Esophagus muscularis mucosa (tissue), 3 donors: ENCODE data around the gene DPM1.

Experiments
- POLR2A ChIP-seq: fragments of 450-650 bp; IDR thresholded peaks from one replicate; pipeline ENCODE4 v1.6.1; 2017; ENCODE audit warnings: antibody characterized with exemption, moderate library complexity, mild to moderate bottlenecking, low read depth
- POLR2AphosphoS5 ChIP-seq, 2 donors: sonication (generic); formaldehyde crosslinking; IDR thresholded peaks; one replicate each; pipeline ENCODE4 v1.6.1; 2017; ENCODE audit warnings: antibody characterized with exemption in 2 of 2
- TF ChIP-seq, protein P1 (sequence below), 3 experiments: fragments of 200-600 bp in 2 of 3; fragments of 450-650 bp in 1 of 3; sonication (generic) in 2 of 3; IDR thresholded peaks; one replicate each; pipeline ENCODE4 v1.5.1; 2017 to 2019; ENCODE audit warnings: antibody characterized with exemption in 3 of 3, mild to moderate bottlenecking in 2 of 3, moderate library complexity in 1 of 3

DNA sequence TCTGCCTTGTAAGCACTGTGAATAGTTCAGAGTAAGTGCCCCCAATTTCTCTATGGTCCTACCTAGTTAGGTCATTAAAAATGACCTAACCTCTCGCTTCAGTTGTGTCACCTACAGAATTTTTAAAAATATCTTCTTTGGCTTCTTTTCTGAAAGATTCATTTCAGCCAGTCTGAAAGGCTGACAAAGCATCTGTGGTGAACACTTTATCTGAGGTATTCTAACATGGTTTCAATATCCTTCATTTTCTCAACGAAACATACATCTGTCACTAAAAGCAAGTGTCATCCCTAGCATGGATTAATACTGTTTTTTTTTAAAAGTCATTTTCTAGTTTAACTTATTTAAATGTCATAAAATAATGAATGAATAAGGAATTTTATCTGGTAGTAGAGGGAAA is 5.1 kb downstream of the DPM1 start:
- TF ChIP-seq, protein P1, sequence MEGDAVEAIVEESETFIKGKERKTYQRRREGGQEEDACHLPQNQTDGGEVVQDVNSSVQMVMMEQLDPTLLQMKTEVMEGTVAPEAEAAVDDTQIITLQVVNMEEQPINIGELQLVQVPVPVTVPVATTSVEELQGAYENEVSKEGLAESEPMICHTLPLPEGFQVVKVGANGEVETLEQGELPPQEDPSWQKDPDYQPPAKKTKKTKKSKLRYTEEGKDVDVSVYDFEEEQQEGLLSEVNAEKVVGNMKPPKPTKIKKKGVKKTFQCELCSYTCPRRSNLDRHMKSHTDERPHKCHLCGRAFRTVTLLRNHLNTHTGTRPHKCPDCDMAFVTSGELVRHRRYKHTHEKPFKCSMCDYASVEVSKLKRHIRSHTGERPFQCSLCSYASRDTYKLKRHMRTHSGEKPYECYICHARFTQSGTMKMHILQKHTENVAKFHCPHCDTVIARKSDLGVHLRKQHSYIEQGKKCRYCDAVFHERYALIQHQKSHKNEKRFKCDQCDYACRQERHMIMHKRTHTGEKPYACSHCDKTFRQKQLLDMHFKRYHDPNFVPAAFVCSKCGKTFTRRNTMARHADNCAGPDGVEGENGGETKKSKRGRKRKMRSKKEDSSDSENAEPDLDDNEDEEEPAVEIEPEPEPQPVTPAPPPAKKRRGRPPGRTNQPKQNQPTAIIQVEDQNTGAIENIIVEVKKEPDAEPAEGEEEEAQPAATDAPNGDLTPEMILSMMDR (IDR thresholded peaks at IDR 0.05): no peak
- TF ChIP-seq POLR2A: no peak
- TF ChIP-seq POLR2AphosphoS5 (IDR thresholded peaks at IDR 0.05): no peak
